Heart left ventricle (tissue), 16 donors: ENCODE data around the gene PDCD4. TPM values are rescaled to one million over a fixed set of nuclear protein-coding genes. Genes with fewer than 3 reads are reported as not detected.

ENCODE experiments used
- ATAC-seq, 4 donors: fragments of 200-7000 bp; cut with Tn5 transposase; one replicate each; pipeline ENCODE4 v1.9.1; 2020 to 2022; ENCODE audit warnings: moderate library complexity in 4 of 4, mild to moderate bottlenecking in 3 of 4, moderate number of reproducible peaks in 1 of 4
- DNase-seq, 5 donors: peaks; one replicate each; pipeline ENCODE4 v3.0.0-alpha.2; 2020
- H3K27ac ChIP-seq, 12 donors: fragments of 200-600 bp; sonication (generic) in 4 of 12; one replicate each; pipeline versions ENCODE4 v1.5.0 to v1.8.0; 2016 to 2022; ENCODE audit warnings: mild to moderate bottlenecking in 2 of 12
- H3K27me3 ChIP-seq, 9 donors: fragments of 200-600 bp; sonication (generic) in 2 of 9; one replicate each; pipeline versions ENCODE4 v1.5.1 to v1.8.0; 2016 to 2022; ENCODE audit warnings: mild to moderate bottlenecking in 3 of 9
- H3K36me3 ChIP-seq, 9 donors: fragments of 200-600 bp; sonication (generic) in 2 of 9; one replicate each; pipeline versions ENCODE4 v1.5.0 to v1.8.0; 2018 to 2022; ENCODE audit warnings: mild to moderate bottlenecking in 2 of 9
- H3K4me1 ChIP-seq, 12 donors: fragments of 200-600 bp; sonication (generic) in 4 of 12; one replicate each; pipeline versions ENCODE4 v1.5.0 to v1.8.0; 2016 to 2022; ENCODE audit warnings: mild to moderate bottlenecking in 3 of 12
- H3K4me3 ChIP-seq, 12 donors: fragments of 200-600 bp; sonication (generic) in 4 of 12; one replicate each; pipeline versions ENCODE4 v1.5.0 to v1.8.0; 2017 to 2022; ENCODE audit warnings: mild to moderate bottlenecking in 9 of 12, moderate library complexity in 4 of 12
- H3K9me3 ChIP-seq, 12 donors: fragments of 200-600 bp; sonication (generic) in 4 of 12; one replicate each; pipeline versions ENCODE4 v1.5.0 to v1.8.0; 2016 to 2022; ENCODE audit warnings: mild to moderate bottlenecking in 1 of 12
- CTCF ChIP-seq, 12 donors: fragments of 200-600 bp; sonication (generic) in 4 of 12; IDR thresholded peaks; one replicate each; pipeline versions ENCODE4 v1.5.0 to v1.8.0; 2018 to 2022; ENCODE audit warnings: antibody characterized with exemption in 12 of 12, mild to moderate bottlenecking in 5 of 12
- POLR2A ChIP-seq, 2 donors: fragments of 450-650 bp; IDR thresholded peaks; one replicate each; pipeline ENCODE4 v1.6.1; 2017; ENCODE audit warnings: antibody characterized with exemption in 2 of 2, mild to moderate bottlenecking in 2 of 2, moderate library complexity in 2 of 2
- WGBS, 4 donors: extraction: QIAGEN DNeasy Blood & Tissue Kit in 2 of 4; methylation state at CpG; one replicate each; pipeline versions ENCODE4 v1.1.5 to v1.1.7; 2013 to 2018; 5-methylcytosine and 5-hydroxymethylcytosine counted together
- intact Hi-C, 10 donors: fragments of 100-400 bp; cut with DNase I; formaldehyde crosslinking; loops; one replicate each; pipeline versions ENCODE4 v1.11.1 to v1.14.2; 2022
- polyA plus RNA-seq, 2 donors: library from polyadenylated mRNA; stranded (reverse); fragments of 200-250 nt; gene quantifications; one replicate each; pipeline ENCODE4 v1.2.3, GENCODE V29; 2013
- total RNA-seq, 9 donors: library from RNA; depleted of rRNA in 2 of 9; stranded (reverse); fragments of >200 nt in 2 of 9; fragmentation: NEBNext Ultra II Directional in 3 of 9; extraction: Animal tissue kit (Norgen Biotek cat#: 25700) in 3 of 9; gene quantifications; one replicate each; pipeline versions ENCODE4 v1.1.0 to v1.2.4, GENCODE V29; 2016 to 2023
- donor health status: ischemic (EF 13 %, LVEDD 7.1; RV severe dilation, severe dysfunction).
- donor health status: healthy with polysubstance abuse.
- donor health status: DM: no; HTN: yes; CAD: no.
- donor health status: DM: no; HTN: no; CAD: no.
- donor health status: ischemic (EF 25% LVEDD 6.9; RV normal size, moderate dysfunction).
- donor health status: ischemic (EF 25% LVEDD 5.7; RV mildly dilated, moderate dysfunction).
- donor health status: healthy.
- donor health status: DM: yes; HTN: yes; CAD: no.
- donor health status: ischemic (EF 35%, LVEDD 5.7; RV mildly dilated, moderate dysfunction).
- donor health status: nonischemic (EF 11% LVEDD 7.7; RV severe dilation, severe dysfunction).
- donor health status: DM: yes; HTN: yes; CAD: no.
- donor health status: PGD.
- donor health status: ischemic (EF 29% LVEDD 5.4; RV normal size, mild dysfunction).
- donor health status: nonischemic (EF 23%, LVEDD 6.1; RV moderate dilation, normal function).

Gene PDCD4
- total and polyA plus RNA-seq, 11 donors: 18.2 to 73.2 (median 42.6) TPM

- WGBS, 4 donors: 85 to 89% (median 88%) methylated on average over 6 of the region's 6 CpGs
- TF ChIP-seq CTCF (IDR thresholded peaks at IDR 0.05) (no peak), POLR2A (IDR thresholded peaks at IDR 0.05) (no peak)
- intact Hi-C loops: loop anchor here in 1 of 10 donors (10.0 kb wide), 1 partner anchor 57 kb away; no protein-coding TSS in a partner anchor
- no peak overlapping the region for H3K4me3 ChIP-seq
- peak overlapping the region in 1 of 12 donors; percentile 99 for H3K27ac ChIP-seq
- no peaks in the 10 kb centered on the region for H3K36me3 ChIP-seq
- ATAC-seq: no peak
- peaks cover 2 to 99% (median 35%) of the 10 kb centered on the region in 12 donors for H3K4me1 ChIP-seq
- no peaks in the 10 kb centered on the region for H3K9me3 ChIP-seq
- H3K27me3 ChIP-seq: no peaks in the 10 kb centered on the region
- DNase-seq: no peak
Observed at GRCh38 chr10:110861930-110862649, 9.6 kb upstream of the PDCD4 start.

GRCh38 chr10:110862961-110863360 is 8.8 kb upstream of the PDCD4 start:
- DNase-seq (no peak), ATAC-seq (no peak)
- Histone ChIP-seq H3K4me3 (no peak overlapping the region), H3K27me3 (no peaks in the 10 kb centered on the region), H3K4me1 (peaks cover 0 to 99% (median 26%) of the 10 kb centered on the region in 12 donors), H3K36me3 (no peaks in the 10 kb centered on the region), H3K9me3 (no peaks in the 10 kb centered on the region), H3K27ac (peak overlapping the region in 1 of 12 donors; percentile 99)
- 88 to 92% (median 90%) methylated on average over 6 of the region's 6 CpGs for WGBS, 4 donors
- TF ChIP-seq CTCF (IDR thresholded peaks at IDR 0.05) (no peak), POLR2A (IDR thresholded peaks at IDR 0.05) (no peak)
- intact Hi-C loops: loop anchor here in 1 of 10 donors (10.0 kb wide), 1 partner anchor 58 kb away; no protein-coding TSS in a partner anchor

GRCh38 chr10:110863361-110863760 is 8.4 kb upstream of the PDCD4 start:
- no peaks in the 10 kb centered on the region for H3K36me3 ChIP-seq
- H3K4me1 ChIP-seq: peaks cover 0 to 99% (median 24%) of the 10 kb centered on the region in 12 donors
- H3K27ac ChIP-seq: peak overlapping the region in 1 of 12 donors; percentile 99
- TF ChIP-seq CTCF (IDR thresholded peaks at IDR 0.05) (no peak), POLR2A (IDR thresholded peaks at IDR 0.05) (no peak)
- H3K27me3 ChIP-seq: no peaks in the 10 kb centered on the region
- DNase-seq (no peak), ATAC-seq (no peak)
- intact Hi-C loops: loop anchor here in 1 of 10 donors (10.0 kb wide), 1 partner anchor 59 kb away; no protein-coding TSS in a partner anchor
- no peaks in the 10 kb centered on the region for H3K9me3 ChIP-seq
- no peak overlapping the region for H3K4me3 ChIP-seq

- Histone ChIP-seq H3K27me3 (no peaks in the 10 kb centered on the region), H3K36me3 (no peaks in the 10 kb centered on the region), H3K4me3 (no peak overlapping the region), H3K4me1 (peaks cover 0 to 99% (median 22%) of the 10 kb centered on the region in 12 donors), H3K9me3 (no peaks in the 10 kb centered on the region), H3K27ac (peak overlapping the region in 7 of 12 donors; percentile 5 to 99 (median 56))
- no peak for ATAC-seq
- no peak for TF ChIP-seq CTCF (IDR thresholded peaks at IDR 0.05)
- no peak for TF ChIP-seq POLR2A (IDR thresholded peaks at IDR 0.05)
- intact Hi-C loops: loop anchor here in 1 of 10 donors (10.0 kb wide), 1 partner anchor 59 kb away; no protein-coding TSS in a partner anchor
- no peak for DNase-seq
- WGBS, 4 donors: 93 to 100% (median 98%) methylated on average over 2 of the region's 2 CpGs
Observed at GRCh38 chr10:110863956-110864355, 7.8 kb upstream of the PDCD4 start.
